HG03175 (cell line): ENCODE data around the gene CENPX.
"Not testable (repeated sequence)": the region's sequence is repeated elsewhere in the genome, so short reads cannot be mapped to it uniquely, and the experiment has no call there.

Source experiments
- ATAC-seq: cut with Tn5 transposase; IDR thresholded peaks from one replicate; pipeline ENCODE4 v1.9.1; 2021; ENCODE audit warnings: mild to moderate bottlenecking, moderate library complexity; ENCODE audit not compliant: unreplicated experiment

CENPX gene

GRCh38 chr17:81983011-81983638 lies 39.6 kb downstream of the CENPX start:
- no peak for ATAC-seq

GRCh38 chr17:81981511-81981910 lies 41.2 kb downstream of the CENPX start:
- ATAC-seq: not testable (repeated sequence)

- no peak for ATAC-seq
Measured at GRCh38 chr17:81980707-81981343, 41.9 kb downstream of the CENPX start.

GRCh38 chr17:81980122-81980521 lies 42.6 kb downstream of the CENPX start:
- no peak for ATAC-seq

- no peak for ATAC-seq
Measured at GRCh38 chr17:81978524-81979298, 44.0 kb downstream of the CENPX start.

GRCh38 chr17:81977211-81977808 lies 45.4 kb downstream of the CENPX start, which contains the start of gene ASPSCR1:
TSS of gene ASPSCR1 (plus strand) at chr17:81977629. CDS start at chr17:81977647, 18 bp downstream.
- ATAC-seq: peak; percentile 75

- peak; percentile 11 for ATAC-seq
Measured at GRCh38 chr17:81976332-81977210, 46.1 kb downstream of the CENPX start.

GRCh38 chr17:81973432-81973831 lies 49.2 kb downstream of the CENPX start:
- ATAC-seq: no peak

GRCh38 chr17:81968850-81969812 lies 53.5 kb downstream of the CENPX start:
- ATAC-seq: no peak
